Fibroblast of lung (primary cell): ENCODE results near the gene DUSP9. TPM values are rescaled to one million over a fixed set of nuclear protein-coding genes. Genes with fewer than 3 reads are reported as not detected.

ENCODE experiments used
- DNase-seq, 2 donors: peaks; one replicate each; pipeline versions ENCODE4 v3.0.0 to v3.0.0-alpha.2; 2010; ENCODE audit warnings: low read depth in 2 of 2
- H2AFZ ChIP-seq: 2 replicates; pipeline ENCODE4 v1.5.1; 2012; ENCODE audit warnings: low read length, control low read depth, inconsistent platforms
- H3K27ac ChIP-seq: 2 replicates; pipeline ENCODE4 v1.5.1; 2011; ENCODE audit warnings: low read length, control low read depth; ENCODE audit not compliant: insufficient read depth
- H3K27me3 ChIP-seq: 2 replicates; pipeline ENCODE4 v1.5.1; 2011; ENCODE audit warnings: mild to moderate bottlenecking, low read length; ENCODE audit not compliant: control insufficient read depth, insufficient read depth
- H3K36me3 ChIP-seq: 2 replicates; pipeline ENCODE4 v1.5.1; 2011; ENCODE audit warnings: low read length; ENCODE audit not compliant: control insufficient read depth, insufficient read depth
- H3K4me1 ChIP-seq: 2 replicates; pipeline ENCODE4 v1.5.1; 2011; ENCODE audit warnings: low read length; ENCODE audit not compliant: control insufficient read depth, insufficient read depth; ENCODE audit errors: extremely low read depth
- H3K4me2 ChIP-seq: 2 replicates; pipeline ENCODE4 v1.5.1; 2011; ENCODE audit warnings: low read length, control low read depth; ENCODE audit not compliant: insufficient read depth; ENCODE audit errors: extremely low read depth
- H3K4me3 ChIP-seq, 4 experiments: fragments of 200-600 bp in 1 of 4; sonication (generic) in 1 of 4; replicated peaks in 1 of 4; 2 replicates each; pipeline ENCODE4 v1.5.1; 2011 to 2016; ENCODE audit warnings: low read length in 4 of 4, low read depth in 3 of 4, mild to moderate bottlenecking in 3 of 4, control low read depth in 2 of 4, inconsistent platforms in 1 of 4, mixed read lengths in 1 of 4; ENCODE audit not compliant: insufficient read depth in 1 of 4; ENCODE audit errors: control extremely low read depth in 1 of 4
- H3K79me2 ChIP-seq: 2 replicates; pipeline ENCODE4 v1.5.1; 2012; ENCODE audit warnings: mild to moderate bottlenecking, low read length, inconsistent platforms; ENCODE audit not compliant: control insufficient read depth, insufficient read depth
- H3K9ac ChIP-seq: 2 replicates; pipeline ENCODE4 v1.5.1; 2011; ENCODE audit warnings: mild to moderate bottlenecking, low read length, control low read depth; ENCODE audit not compliant: insufficient read depth
- H3K9me3 ChIP-seq: 2 replicates; pipeline ENCODE4 v1.5.1; 2012; ENCODE audit warnings: low read depth, low read length; ENCODE audit not compliant: control insufficient read depth, insufficient read depth
- H4K20me1 ChIP-seq: 2 replicates; pipeline ENCODE4 v1.5.1; 2011; ENCODE audit warnings: low read length; ENCODE audit not compliant: control insufficient read depth, insufficient read depth; ENCODE audit errors: extremely low read depth
- EZH2 ChIP-seq: IDR thresholded peaks from 2 replicates; pipeline ENCODE4 v1.5.1; 2012; ENCODE audit warnings: low read length, control low read depth, mild to moderate bottlenecking; ENCODE audit errors: missing control alignments
- polyA plus RNA-seq, 2 donors: library from polyadenylated mRNA; depleted of rRNA in 1 of 2; stranded (reverse) in 1 of 2; unstranded in 1 of 2; fragments of >200 nt; gene quantifications; 2 replicates each; pipeline ENCODE4 v1.2.1, GENCODE V29; 2011 to 2012; ENCODE audit warnings: missing spikeins in 1 of 2
- total RNA-seq: library from RNA; depleted of rRNA; stranded (reverse); fragments of >200 nt; gene quantifications from 2 replicates; pipeline ENCODE4 v1.2.1, GENCODE V29; 2014
- TF ChIP-seq, protein P1 (sequence below), 2 donors: IDR thresholded peaks in 1 of 2; conservative IDR thresholded peaks in 1 of 2; 1 replicate in 1 of 2; 2 replicates in 1 of 2; pipeline ENCODE4 v1.5.1; 2011 to 2012; ENCODE audit warnings: low read length in 2 of 2, control low read depth in 1 of 2, inconsistent platforms in 1 of 2, low read depth in 1 of 2, mild to moderate bottlenecking in 1 of 2

The DUSP9 gene
- total and polyA plus RNA-seq, 2 donors (not counting 1 experiment from before 2014, with no cell fraction given) = not detected

DNA sequence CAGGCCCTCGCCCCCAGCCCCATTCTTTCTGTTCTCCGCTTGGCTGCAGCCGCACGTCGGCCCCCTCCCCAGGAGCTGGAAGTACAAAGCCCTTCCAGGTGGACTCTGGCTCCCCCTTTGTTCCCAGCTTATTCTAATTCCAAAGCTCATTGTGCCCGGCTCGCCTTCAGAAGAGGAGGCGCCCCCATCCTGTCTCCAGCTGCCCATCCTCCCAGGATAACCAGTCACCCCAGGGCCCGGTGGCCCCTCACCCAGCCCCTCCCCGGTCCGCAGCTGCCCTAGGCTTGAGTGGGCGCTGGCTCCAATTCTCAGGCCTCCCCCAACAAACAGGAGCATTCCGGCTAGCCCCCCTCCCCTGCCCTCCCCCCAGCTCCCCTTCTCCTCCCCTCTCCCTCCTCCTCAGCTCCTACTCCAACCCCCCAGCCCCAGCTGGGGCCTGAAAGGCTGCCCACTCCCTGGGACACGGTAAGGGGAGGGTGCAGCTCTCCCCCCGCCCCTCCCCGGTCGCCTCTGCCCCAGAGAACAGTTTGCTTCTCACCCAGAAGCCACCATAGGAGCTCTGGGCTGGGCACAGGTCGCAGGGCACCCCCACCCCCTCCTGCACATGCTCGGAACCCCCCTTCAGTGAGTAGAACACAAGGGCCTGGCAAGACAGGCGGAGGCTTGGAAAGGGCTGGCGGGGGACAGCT lies 37.6 kb downstream of the DUSP9 start:
- H3K4me2 ChIP-seq = no peak overlapping the region
- TF ChIP-seq, protein P1, sequence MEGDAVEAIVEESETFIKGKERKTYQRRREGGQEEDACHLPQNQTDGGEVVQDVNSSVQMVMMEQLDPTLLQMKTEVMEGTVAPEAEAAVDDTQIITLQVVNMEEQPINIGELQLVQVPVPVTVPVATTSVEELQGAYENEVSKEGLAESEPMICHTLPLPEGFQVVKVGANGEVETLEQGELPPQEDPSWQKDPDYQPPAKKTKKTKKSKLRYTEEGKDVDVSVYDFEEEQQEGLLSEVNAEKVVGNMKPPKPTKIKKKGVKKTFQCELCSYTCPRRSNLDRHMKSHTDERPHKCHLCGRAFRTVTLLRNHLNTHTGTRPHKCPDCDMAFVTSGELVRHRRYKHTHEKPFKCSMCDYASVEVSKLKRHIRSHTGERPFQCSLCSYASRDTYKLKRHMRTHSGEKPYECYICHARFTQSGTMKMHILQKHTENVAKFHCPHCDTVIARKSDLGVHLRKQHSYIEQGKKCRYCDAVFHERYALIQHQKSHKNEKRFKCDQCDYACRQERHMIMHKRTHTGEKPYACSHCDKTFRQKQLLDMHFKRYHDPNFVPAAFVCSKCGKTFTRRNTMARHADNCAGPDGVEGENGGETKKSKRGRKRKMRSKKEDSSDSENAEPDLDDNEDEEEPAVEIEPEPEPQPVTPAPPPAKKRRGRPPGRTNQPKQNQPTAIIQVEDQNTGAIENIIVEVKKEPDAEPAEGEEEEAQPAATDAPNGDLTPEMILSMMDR (conservative IDR thresholded peaks at IDR 0.05 in 1 of 2, IDR thresholded peaks at IDR 0.05 in 1 of 2; ENCODE audit: low read depth in 1 of 2, low read length in 2 of 2) = no peak
- TF ChIP-seq EZH2 = no peak
- DNase-seq = no peak
- H2AFZ ChIP-seq = no peak overlapping the region
- no peaks in the 10 kb centered on the region for H3K36me3 ChIP-seq
- H3K9me3 ChIP-seq = no peaks in the 10 kb centered on the region
- no peaks in the 10 kb centered on the region for H4K20me1 ChIP-seq
- no peak overlapping the region for H3K9ac ChIP-seq
- H3K79me2 ChIP-seq = no peaks in the 10 kb centered on the region
- no peak overlapping the region for H3K27ac ChIP-seq
- no peaks in the 10 kb centered on the region for H3K4me1 ChIP-seq
- H3K4me3 ChIP-seq = no peak overlapping the region
- no peaks in the 10 kb centered on the region for H3K27me3 ChIP-seq

DNA sequence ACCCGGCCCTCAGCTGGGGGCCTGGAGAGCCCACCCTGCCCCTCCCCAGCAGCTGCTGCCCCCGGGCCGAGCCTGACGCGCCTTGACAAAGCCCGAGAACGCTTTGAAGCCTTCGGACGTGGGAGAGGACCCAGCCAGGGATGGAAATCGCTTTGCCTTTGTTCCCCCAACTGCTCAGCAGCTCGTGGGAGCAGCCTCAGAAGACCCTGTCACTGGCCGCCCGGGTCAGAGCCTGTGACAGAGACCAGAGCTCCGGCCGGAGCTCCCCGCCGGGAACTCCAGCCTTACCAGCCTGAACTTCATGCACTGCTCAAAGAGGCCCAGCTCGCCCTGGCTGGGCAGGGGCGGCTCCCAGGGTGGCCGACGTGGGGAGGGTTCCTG lies 38.1 kb downstream of the DUSP9 start:
- H3K79me2 ChIP-seq = no peaks in the 10 kb centered on the region
- no peaks in the 10 kb centered on the region for H3K36me3 ChIP-seq
- no peak overlapping the region for H3K4me3 ChIP-seq
- no peaks in the 10 kb centered on the region for H4K20me1 ChIP-seq
- no peaks in the 10 kb centered on the region for H3K9me3 ChIP-seq
- H3K27ac ChIP-seq = no peak overlapping the region
- no peaks in the 10 kb centered on the region for H3K4me1 ChIP-seq
- no peak overlapping the region for H3K9ac ChIP-seq
- H2AFZ ChIP-seq = no peak overlapping the region
- no peak for DNase-seq
- no peaks in the 10 kb centered on the region for H3K27me3 ChIP-seq
- TF ChIP-seq, protein P1 (conservative IDR thresholded peaks at IDR 0.05 in 1 of 2, IDR thresholded peaks at IDR 0.05 in 1 of 2; ENCODE audit: low read depth in 1 of 2, low read length in 2 of 2) = no peak
- no peak for TF ChIP-seq EZH2
- no peak overlapping the region for H3K4me2 ChIP-seq

DNA sequence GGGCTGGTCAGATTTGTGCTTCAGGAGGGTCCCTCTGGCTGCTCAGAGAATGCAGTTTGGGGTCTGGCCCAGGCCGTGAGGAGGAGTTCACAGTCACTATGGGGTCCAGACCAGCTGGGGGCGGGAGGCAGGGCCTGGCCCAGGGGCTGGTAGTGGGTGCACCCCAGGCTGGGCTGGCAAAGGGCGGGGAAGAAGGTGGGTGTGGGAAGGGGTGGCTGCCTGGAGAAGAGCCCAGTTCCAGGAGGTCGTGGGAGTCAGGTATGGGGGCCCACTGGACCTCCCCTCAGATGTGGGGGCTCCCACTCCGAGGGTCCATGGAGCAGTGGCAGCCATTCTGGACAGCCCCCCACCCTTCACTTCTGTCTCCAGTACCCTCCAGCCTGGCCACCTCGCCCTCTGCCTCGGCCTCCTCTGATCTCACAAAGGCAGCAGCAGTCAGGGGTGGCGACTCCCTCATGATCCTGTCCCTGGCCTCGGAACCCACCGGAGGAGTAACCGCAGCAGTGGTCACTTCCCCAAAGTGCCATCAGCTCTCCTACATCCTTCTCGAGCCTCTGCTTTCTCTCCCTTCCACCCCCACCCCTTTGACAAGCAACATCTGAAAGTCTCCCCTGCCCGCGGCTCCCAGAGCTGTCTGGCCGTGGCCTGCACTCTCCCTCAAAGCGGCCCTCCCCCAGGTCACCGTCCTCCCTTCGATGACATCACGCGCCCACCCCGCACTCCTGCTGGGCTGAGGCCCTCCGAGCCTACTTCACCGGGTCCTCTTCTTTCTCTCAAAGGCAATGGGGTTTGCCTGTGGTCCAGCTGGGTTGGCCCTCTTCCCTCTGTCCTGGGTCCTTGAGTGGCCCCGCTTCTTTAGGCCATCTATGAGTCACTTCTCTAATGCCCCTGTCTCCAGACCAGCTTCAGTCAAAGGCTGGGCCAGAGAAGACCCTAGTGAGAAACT lies 39.0 kb downstream of the DUSP9 start:
- Histone ChIP-seq H3K4me2 (no peak overlapping the region), H2AFZ (no peak overlapping the region), H3K4me3 (no peak overlapping the region), H3K4me1 (no peaks in the 10 kb centered on the region), H3K27ac (no peak overlapping the region), H3K27me3 (no peaks in the 10 kb centered on the region), H4K20me1 (no peaks in the 10 kb centered on the region), H3K36me3 (no peaks in the 10 kb centered on the region), H3K79me2 (no peaks in the 10 kb centered on the region), H3K9ac (no peak overlapping the region), H3K9me3 (no peaks in the 10 kb centered on the region)
- no peak for DNase-seq
- TF ChIP-seq EZH2 = no peak
- TF ChIP-seq, protein P1 (conservative IDR thresholded peaks at IDR 0.05 in 1 of 2, IDR thresholded peaks at IDR 0.05 in 1 of 2; ENCODE audit: low read depth in 1 of 2, low read length in 2 of 2) = no peak
